Skeletal muscle cell (primary cell): ENCODE data around the gene PDXK.

ENCODE experiments used
- DNase-seq: peaks from one replicate; pipeline ENCODE4 v3.0.0-alpha.2; 2010; ENCODE audit warnings: low read depth
- H3K4me3 ChIP-seq: 2 replicates; pipeline ENCODE4 v1.5.1; 2011; ENCODE audit warnings: low read depth, mild to moderate bottlenecking, control low read depth, low read length, moderate library complexity

The PDXK gene

DNA sequence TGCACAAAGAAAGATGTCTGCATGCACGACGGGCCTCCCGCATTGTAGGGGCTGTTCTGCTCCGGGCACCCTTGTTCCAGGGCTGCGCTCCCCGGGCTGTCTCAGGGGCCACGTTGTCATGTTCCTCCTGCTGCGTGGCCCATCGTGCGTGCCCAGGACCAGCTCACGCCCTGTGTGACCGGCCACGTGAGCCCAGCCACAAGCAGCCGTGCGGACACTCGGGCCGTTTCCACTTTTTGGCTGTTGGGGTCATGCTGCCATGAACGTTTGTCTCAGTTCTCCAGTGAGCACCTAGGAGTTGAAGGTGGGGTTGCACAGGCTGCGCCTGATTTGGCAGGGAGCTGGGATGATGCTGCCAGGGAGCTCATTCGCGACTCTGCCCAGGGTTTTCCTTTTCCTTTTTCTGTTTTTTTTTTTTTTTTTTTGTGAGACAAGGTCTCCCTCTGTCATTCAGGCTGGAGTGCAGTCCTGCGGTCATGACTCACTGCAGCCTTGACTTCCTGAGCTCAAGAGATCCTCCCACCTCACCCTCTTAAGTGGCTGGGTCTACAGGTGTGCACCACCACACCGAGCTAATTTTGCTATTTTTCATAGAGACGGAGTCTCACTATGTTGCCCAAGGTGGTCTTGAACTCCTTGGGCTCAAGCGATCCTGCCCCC, 17.4 kb downstream of the PDXK start:
- H3K4me3 ChIP-seq = no peak overlapping the region
- DNase-seq = no peak

DNA sequence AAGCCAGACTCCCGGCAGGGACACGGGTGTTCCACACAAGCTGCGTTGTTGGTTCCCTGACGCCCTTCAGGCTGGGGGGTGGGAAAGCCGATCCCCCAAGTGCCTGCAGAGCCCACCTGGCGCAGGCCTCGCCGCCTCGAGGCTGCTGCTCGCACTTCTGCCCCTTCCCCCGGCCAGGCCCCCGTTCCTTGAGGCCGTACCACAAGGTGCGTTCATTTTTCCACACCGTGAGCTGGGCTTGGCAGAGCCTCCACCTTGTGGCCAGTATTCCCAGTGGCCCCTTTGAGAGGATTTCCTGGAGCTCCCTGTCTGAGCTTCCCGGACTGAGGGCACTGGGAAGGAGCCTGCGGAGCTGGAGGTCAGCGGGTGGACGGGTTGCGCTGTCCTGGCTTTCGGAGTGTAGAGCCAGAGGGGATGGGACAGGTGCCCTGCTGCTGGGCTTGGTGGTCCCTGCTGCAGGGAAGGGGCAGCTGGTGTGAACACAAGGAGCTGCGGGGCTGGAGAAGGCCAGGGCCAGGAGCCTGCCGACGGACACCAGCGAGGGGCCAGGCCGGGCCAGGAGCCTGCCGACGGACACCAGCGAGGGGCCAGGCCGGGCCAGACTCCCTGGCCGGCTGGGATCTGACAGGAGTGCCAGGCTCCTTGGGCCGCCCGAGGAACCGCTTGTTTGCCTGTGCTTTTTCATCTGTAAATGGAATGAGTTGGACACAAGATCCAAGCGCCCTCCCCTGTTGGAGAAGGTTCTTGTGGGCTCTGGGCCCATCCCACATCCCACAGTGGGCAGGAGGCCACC, 18.4 kb downstream of the PDXK start:
- no peak for DNase-seq

DNA sequence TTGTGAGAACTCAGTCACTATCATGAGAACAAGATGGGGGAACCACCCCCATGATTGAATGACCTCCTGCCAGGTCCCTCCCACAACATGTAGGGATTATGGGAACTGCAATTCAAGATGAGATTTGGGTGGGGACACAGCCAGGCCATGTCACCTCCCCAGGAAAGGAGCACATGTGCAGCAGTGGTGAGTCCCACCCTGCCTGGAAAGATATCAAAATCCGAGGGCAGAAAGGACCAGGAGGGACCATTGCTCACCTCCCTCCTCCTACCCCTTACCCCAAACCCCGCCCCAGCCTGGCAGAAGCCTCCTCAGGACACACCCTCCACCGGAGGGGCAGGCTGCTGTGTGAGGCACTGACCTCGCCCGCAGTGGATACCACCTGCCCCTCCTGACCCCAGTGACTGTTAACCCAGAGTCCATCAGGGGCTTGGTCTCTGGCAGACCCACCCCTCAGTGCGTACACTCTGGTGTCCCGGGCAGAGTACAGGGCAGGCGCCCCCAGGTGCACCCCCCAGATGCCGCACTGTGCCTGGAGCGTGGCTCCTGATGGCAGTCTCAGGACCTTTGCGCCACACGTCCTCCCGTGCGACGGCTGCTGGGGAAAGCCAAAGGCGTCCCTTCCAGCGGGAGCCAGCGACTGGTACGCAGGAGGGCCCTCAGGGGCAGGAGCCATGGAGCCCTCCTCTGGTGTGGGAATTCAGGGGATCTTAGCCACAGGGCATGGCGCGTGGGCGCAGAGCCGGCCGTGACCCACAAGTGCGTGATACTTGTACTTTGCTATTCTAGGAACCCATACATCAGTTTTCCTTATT, 20.9 kb downstream of the PDXK start:
- no peak overlapping the region for H3K4me3 ChIP-seq

More for the DNA sequence above, 18.4 kb downstream of the PDXK start:
- no peak overlapping the region for H3K4me3 ChIP-seq

DNA sequence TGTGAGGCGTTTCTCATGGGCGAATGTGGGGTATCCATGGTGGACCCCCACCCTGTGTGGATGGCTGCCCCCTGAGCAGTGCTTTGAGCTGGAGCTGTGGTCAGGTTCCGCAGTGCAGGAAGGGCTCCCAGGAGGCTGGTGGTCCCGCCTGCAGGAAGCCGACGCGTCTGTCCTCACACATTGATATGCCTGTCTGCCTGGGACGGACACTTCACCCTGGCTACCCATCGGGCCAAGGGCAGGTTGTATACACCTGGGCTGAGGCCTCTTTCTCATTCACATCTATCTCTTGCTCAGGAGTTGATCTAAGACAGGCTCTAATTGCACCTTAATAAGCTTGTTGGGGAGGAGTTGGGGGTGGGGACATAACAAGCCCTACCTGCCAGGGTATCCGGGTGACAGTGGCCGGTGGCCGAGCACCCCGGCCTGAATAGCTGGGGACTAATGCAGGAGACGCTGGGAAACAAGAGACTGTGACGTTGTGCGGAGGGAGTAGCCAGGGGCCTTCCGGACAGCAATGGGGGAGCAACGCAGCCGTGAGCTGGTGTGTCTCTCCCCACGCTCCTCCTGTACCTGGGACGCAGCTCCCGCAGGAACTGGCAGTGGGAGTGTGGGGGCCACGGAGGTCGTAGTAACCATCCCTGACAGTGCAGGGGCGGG, 21.7 kb downstream of the PDXK start:
- no peak for DNase-seq
- no peak overlapping the region for H3K4me3 ChIP-seq

More for the DNA sequence above, 20.9 kb downstream of the PDXK start:
- no peak for DNase-seq

DNA sequence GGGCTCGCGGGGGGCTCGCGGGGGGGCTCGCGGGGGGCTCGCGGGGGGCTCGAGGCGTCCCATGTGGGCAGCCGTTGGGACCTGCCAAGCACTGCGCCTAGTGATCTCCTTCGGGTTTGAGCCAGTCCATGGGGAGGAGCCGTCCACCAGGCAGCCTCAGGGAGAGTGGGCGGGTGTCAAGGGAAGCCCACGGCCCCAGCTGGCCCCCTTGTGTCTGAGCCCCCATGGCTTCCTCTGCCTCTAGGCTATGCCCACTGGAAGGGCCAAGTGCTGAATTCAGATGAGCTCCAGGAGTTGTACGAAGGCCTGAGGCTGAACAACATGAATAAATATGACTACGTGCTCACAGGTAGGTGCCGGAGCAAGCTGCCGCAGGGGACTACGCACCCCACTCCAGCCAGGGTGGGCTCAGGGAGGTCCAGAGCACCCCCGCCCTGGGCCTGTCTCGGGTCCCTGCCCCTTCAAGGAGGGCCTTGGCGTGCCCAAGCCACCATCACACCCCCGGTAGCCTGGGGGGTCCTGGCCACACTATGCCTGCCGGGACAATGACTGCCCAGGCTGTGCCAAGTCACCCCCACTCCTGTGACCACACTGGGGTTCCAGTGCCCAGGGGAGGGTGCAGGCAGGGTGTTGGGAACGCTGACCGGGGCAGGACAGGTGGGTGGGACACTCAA, 22.6 kb downstream of the PDXK start:
- H3K4me3 ChIP-seq = no peak overlapping the region
- DNase-seq = no peak

DNA sequence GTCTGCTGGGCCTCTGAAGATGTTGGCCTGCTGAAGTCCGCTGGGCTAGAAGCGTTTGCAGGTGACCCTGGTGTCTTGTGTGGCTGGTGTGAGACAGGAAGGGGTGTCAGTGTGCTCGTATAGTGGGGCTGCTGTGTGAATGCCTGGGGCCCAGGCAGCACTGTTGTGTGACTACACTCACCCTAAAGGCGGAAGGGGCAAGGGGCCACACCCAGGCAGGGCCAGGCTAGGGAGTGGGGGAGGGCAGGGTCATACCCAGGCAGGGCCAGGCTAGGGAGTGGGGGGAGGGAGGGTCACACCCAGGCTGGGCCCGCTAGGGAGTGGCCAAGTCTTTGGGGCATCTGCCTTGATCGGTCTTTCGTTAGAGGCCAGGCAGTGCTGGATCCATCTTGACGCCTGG, 25.0 kb downstream of the PDXK start:
- H3K4me3 ChIP-seq = no peak overlapping the region
- DNase-seq = no peak

DNA sequence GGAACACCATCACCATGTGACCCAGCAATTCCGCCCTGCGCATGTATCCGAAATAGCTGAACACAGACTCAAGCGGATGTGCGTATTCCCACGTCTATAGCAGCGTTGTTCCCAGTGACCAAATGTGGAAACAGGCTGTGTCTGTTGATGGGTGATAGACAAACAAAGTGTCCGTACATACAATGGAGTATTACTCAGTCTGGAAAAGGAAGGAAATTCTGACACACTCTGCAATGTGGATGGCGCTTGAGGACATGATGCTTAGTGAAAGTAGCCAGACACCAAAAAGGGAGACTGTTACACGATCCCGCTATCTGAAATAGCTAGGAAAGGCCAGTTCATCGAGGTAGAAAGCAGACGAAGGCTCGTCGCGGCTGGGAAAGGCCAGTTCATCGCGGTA, 25.8 kb downstream of the PDXK start:
- no peak for DNase-seq
- no peak overlapping the region for H3K4me3 ChIP-seq

DNA sequence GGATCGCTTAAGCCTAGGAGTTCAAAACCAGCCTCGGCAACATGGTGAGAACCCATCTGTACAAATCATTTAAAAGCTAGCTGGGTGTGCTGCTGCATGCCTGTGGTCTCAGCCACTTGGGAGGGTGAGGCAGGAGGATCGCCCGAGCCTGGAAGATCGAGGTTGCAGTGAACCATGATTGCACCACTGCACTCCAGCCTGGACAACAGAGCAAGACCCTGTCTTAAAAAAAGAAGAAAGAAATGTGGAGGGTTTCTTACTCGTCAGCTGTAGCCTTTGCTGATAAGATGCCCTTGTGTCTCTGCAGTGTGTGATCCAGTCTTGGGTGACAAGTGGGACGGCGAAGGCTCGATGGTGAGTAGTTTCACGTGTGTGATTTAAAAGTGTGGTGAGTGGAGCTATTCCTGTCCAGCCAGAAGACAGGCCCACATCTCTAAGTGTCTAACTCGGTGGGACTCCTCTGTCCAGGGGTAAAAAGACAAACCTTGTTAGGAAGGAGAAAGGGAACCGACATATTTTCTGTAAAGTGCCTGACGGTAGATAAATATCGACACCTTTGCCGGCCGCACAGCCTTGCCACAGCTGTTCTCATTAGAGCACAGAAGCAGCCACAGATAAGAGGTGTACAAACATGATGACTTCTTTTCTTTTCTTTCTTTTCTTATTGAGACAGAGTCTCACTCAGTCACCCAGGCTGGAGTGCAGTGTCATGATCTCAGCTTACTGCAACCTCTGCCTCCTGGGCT, 27.0 kb downstream of the PDXK start:
- DNase-seq = no peak

DNA sequence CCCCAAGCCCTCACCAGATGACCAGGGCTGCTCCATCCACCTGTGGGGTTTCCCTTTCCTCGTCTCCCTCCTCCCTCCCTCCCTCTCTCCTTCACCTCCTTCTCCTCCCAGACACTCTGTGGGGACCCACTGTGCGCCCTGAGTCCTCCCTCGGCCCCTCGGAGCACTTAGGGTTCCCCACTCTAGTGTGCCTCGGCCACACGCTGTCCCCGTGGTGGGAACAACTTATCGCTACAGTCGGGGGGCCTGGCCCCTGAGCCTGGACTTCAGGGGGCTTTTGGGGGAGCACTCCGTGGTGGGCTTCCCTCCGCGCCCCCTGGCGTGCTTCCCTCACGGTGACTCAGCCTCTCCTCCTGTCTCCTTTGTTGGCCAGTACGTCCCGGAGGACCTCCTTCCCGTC, 29.7 kb downstream of the PDXK start:
- no peak overlapping the region for H3K4me3 ChIP-seq
- DNase-seq = no peak

More for the DNA sequence above, 27.0 kb downstream of the PDXK start:
- no peak overlapping the region for H3K4me3 ChIP-seq

DNA sequence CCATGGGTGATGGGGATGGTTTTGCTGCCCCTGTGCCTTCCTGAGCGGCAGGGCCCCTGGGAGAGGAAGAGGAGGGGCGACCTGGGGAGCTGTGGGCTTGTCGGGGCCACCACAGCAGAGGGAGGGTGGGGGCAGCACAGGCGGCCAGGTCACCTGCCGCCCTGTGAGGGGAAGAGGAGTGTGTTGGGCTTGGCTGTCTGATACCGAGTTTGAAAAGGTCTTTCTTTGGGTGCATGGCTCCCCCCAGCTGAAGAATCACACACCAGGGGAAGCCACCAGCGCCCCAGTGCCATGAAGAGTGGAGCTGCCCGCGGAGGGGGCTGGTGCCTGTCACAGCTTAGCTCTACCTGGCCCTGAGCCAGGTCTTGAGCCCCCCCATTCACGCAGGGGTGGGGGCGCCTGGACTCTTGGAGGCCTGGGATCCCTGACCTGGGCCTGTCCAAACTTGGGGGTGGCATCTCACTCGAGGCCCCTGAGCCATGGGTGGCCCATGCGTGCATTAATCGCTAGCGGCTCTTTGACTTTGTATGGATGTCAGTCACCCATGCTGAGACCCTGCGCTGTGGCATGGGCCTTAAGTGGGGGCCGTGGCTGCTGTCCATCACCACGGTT, 30.8 kb downstream of the PDXK start:
- no peak overlapping the region for H3K4me3 ChIP-seq
- DNase-seq = no peak

DNA sequence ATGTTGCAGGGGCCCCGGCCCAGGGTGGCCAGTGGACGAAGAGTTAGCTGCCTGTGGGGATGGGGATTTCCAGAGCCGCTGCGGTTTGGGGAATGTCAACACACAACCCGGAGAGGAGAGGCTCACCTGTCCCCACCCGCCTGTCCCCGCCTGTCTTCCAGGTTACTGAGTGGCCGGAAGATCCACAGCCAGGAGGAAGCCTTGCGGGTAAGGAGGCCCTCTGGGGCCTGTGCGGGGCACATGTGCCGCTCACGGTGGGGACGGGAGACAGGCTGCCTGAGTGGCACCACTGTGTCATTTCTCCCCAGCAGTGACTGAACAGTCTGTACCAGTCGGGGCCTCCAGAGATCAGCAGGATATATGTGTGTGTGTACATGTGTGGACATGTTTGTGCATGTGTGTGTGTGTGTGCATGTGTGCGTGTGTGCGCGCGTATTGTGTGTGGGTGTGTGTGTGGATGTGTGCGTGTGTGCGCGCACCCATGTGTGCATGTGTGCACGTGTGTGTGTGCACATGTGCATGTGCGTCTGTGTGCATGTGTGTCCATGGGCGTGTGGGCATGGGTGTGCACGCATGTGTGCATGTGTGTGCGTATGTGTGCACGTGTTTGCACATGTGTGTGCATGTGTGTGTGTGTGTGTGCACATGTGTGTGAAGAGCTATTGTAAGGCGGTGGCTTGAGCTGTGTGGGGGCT, 31.6 kb downstream of the PDXK start:
- no peak for DNase-seq
- no peak overlapping the region for H3K4me3 ChIP-seq

DNA sequence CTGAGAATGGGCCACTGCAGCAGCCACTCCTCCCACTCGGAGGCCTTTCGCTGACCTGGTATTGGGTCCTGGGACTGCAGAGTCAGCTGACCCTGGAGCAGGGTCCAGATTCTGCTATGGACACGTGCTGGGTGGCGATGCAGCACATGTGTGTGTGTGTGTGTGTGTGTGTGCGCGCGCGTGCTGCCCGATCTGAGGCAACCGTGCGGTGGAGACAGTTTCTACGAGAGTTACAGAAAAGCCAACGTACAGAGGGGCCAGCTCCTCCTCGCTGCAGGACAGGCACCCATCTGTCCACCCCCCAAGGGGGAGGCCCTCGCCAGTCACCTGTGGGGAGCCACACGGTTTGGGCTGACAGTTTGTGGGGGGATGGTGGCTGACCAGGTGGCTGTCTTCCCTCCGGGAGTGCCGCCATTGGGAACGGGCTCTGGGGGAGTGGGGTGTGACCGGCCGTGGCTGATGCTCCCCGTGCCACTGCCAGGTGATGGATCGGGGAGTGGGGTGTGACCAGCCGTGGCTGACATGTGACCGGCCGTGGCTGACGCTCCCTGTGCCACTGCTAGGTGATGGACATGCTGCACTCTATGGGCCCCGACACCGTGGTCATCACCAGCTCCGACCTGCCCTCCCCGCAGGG, 33.1 kb downstream of the PDXK start:
- DNase-seq = no peak
- no peak overlapping the region for H3K4me3 ChIP-seq

DNA sequence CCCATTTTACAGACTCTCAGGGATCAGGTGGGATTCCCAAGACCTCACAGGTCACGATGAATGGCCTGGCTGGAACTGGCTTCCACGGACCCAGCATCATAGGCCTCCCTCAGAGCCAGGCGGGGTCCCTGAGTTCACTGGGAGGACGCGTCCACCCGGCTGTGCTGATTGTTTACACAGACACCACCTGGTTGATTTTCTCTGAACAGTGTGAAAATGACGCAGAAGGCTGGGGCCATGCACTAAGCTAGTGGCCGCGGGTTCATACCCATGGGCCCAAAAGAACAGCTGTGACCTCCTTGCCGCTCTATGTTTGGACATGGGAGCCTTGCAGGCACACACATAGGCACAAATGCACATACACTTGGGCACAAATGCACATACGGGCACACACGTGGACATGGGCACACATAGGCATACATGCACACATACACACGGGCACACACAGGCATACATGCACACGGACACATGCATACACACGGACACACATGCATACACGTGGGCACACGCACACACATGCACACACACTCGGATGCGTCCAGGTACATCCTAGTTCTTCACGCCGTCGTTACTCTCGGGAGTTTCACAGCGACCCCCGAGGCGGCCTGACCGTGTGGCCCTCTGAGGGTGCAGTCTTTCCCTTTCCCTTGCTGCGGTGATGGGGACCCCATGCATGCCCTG, 34.0 kb downstream of the PDXK start:
- H3K4me3 ChIP-seq = no peak overlapping the region
- DNase-seq = no peak

DNA sequence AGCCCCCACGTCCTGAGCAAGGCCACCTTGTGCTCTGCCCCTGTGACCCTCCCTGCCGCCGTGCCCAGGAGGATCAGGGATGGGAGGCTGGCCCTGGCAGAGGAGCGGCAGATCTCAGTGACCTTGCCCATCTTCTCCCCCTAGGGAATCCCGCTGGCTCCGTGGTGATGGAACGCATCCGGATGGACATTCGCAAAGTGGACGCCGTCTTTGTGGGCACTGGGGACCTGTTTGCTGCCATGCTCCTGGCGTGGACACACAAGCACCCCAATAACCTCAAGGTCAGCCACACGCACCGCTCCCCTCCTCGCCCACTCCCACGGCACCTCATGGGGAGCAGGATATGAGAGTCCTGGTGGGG, 34.5 kb downstream of the PDXK start:
- DNase-seq = no peak
- no peak overlapping the region for H3K4me3 ChIP-seq

DNA sequence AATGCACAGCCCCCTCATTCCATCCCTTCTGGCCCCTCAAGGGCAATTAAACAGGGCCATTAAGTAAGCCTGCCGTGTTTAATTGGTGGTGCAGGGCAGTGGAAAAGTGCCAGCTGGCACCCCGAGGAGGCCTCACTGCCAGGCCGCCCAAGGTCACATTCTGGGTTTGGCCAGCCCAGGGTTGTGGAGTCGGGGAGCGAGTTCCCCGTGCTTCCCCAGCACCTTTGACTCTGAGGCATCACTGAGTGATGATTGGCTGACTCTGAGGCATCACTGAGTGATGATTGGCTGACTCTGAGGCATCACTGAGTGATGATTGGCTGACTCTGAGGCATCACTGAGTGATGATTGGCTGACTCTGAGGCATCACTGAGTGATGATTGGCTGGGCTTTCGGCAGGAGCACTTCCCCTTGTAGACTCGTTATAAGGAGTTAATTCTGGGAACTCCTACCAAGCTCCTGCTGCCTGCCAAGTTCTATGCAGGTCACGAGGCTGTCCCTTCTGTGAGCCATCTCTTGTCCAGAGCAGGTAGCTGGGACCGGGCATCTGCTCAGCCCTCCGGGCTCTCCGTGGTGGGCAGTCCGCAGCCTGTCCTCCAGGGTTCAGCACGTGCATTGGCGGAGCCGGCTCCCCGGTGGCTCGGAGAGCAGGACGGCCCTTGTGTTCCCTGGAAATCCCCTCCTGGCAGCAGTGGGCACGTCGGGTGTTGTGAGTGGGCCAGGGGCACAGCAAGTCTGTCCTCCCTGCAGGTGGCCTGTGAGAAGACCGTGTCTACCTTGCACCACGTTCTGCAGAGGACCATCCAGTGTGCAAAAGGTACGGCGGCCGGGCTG, 36.2 kb downstream of the PDXK start:
- H3K4me3 ChIP-seq = no peak overlapping the region
- no peak for DNase-seq
